IMR-90 (cell line): ENCODE data around the gene SLIT3. TPM values are rescaled to one million over a fixed set of nuclear protein-coding genes. Genes with fewer than 3 reads are reported as not detected.

Experiments used
- ATAC-seq: fragments of 200-7000 bp; cut with Tn5 transposase; 2 replicates; pipeline ENCODE4 v1.9.1; 2020; ENCODE audit warnings: low read depth, mild to moderate bottlenecking, moderate library complexity
- BruUV-seq: library from RNA; stranded (reverse); fragments of 400-500 nt; replicated peaks from 2 replicates; lab custom pipeline; 2021; lab: Mats Ljungman, UMichigan
- CTCF ChIA-PET: fragments of 300-600 bp; formaldehyde crosslinking; extraction: SDS; loops from one replicate; lab custom pipeline; 2021; ENCODE audit warnings: antibody characterized with exemption; lab: Yijun Ruan, JAX
- POLR2A ChIA-PET: fragments of 300-600 bp; sonication (Branson Sonifier 250); formaldehyde crosslinking; loops from one replicate; lab custom pipeline; 2022; ENCODE audit warnings: antibody characterized with exemption; ENCODE audit not compliant: unreplicated experiment; lab: Charles Lee
- DNase-seq: peaks from one replicate; pipeline ENCODE4 v3.0.0; 2013
- H2AFZ ChIP-seq: replicated peaks from 2 replicates; pipeline ENCODE3; 2013; ENCODE audit warnings: low read length, mild to moderate bottlenecking; ENCODE audit not compliant: poor library complexity
- H2AK5ac ChIP-seq: 2 replicates; pipeline ENCODE4 v1.6.1; 2013; ENCODE audit warnings: low read depth, low read length, inconsistent platforms
- H2AK9ac ChIP-seq: replicated peaks from 2 replicates; pipeline ENCODE3; 2013; ENCODE audit warnings: mild to moderate bottlenecking, low read depth, low read length, moderate library complexity; ENCODE audit not compliant: poor library complexity
- H2BK120ac ChIP-seq: 2 replicates; pipeline ENCODE4 v1.6.1; 2013; ENCODE audit warnings: low read depth, low read length, inconsistent platforms
- H2BK15ac ChIP-seq: 3 replicates; pipeline ENCODE4 v1.6.1; 2013; ENCODE audit warnings: low read depth, low read length, inconsistent platforms
- H2BK20ac ChIP-seq: 2 replicates; pipeline ENCODE4 v1.6.1; 2013; ENCODE audit warnings: low read depth, mild to moderate bottlenecking, inconsistent platforms, low read length, moderate library complexity
- H2BK5ac ChIP-seq: 2 replicates; pipeline ENCODE4 v1.6.1; 2013; ENCODE audit warnings: mild to moderate bottlenecking, low read depth, low read length, inconsistent platforms; ENCODE audit not compliant: poor library complexity, severe bottlenecking
- H3K14ac ChIP-seq: replicated peaks from 2 replicates; pipeline ENCODE4 v1.6.1; 2013; ENCODE audit warnings: low read depth, low read length, inconsistent platforms
- H3K18ac ChIP-seq: 2 replicates; pipeline ENCODE4 v1.6.1; 2013; ENCODE audit warnings: low read depth, low read length, control low read depth
- H3K23ac ChIP-seq: 2 replicates; pipeline ENCODE4 v1.6.1; 2013; ENCODE audit warnings: low read depth, low read length, inconsistent platforms
- H3K27ac ChIP-seq: 2 replicates; pipeline ENCODE4 v1.5.1; 2013; ENCODE audit warnings: mild to moderate bottlenecking, control low read depth, low read length; ENCODE audit not compliant: insufficient read depth
- H3K27me3 ChIP-seq: 2 replicates; pipeline ENCODE4 v1.6.1; 2013; ENCODE audit warnings: low read length; ENCODE audit not compliant: control insufficient read depth, insufficient read depth
- H3K36me3 ChIP-seq: 2 replicates; pipeline ENCODE4 v1.6.1; 2013; ENCODE audit warnings: low read length, mixed read lengths; ENCODE audit not compliant: control insufficient read depth, insufficient read depth
- H3K4ac ChIP-seq: 2 replicates; pipeline ENCODE4 v1.6.1; 2013; ENCODE audit warnings: low read depth, low read length, inconsistent platforms
- H3K4me1 ChIP-seq: 2 replicates; pipeline ENCODE4 v1.6.1; 2013; ENCODE audit warnings: low read length, mixed read lengths; ENCODE audit not compliant: control insufficient read depth, insufficient read depth
- H3K4me2 ChIP-seq: 2 replicates; pipeline ENCODE4 v1.6.1; 2013; ENCODE audit warnings: low read depth, mild to moderate bottlenecking, control low read depth, low read length, moderate library complexity
- H3K4me3 ChIP-seq: 2 replicates; pipeline ENCODE4 v1.5.1; 2013; ENCODE audit warnings: low read depth, mild to moderate bottlenecking, control low read depth, low read length, moderate library complexity; ENCODE audit not compliant: insufficient read depth
- H3K56ac ChIP-seq: 2 replicates; pipeline ENCODE4 v1.6.1; 2013; ENCODE audit warnings: low read length, inconsistent platforms; ENCODE audit not compliant: insufficient read depth; ENCODE audit errors: extremely low read depth
- H3K79me1 ChIP-seq, 2 experiments: 2 replicates each; pipeline ENCODE4 v1.6.1; 2013; ENCODE audit warnings: low read length in 2 of 2, inconsistent platforms in 1 of 2, low read depth in 1 of 2
- H3K9ac ChIP-seq: 2 replicates; pipeline ENCODE4 v1.6.1; 2013; ENCODE audit warnings: low read depth, low read length, control low read depth
- H3K9me1 ChIP-seq: 2 replicates; pipeline ENCODE4 v1.6.1; 2013; ENCODE audit warnings: low read length, inconsistent platforms; ENCODE audit not compliant: insufficient read depth
- H3K9me3 ChIP-seq: 2 replicates; pipeline ENCODE4 v1.6.1; 2013; ENCODE audit warnings: low read length; ENCODE audit not compliant: control insufficient read depth, insufficient read depth
- H4K20me1 ChIP-seq: 2 replicates; pipeline ENCODE4 v1.6.1; 2013; ENCODE audit warnings: low read length, inconsistent platforms; ENCODE audit not compliant: insufficient read depth
- H4K5ac ChIP-seq: 2 replicates; pipeline ENCODE4 v1.6.1; 2013; ENCODE audit warnings: mild to moderate bottlenecking, low read depth, low read length, control low read depth
- H4K8ac ChIP-seq, 2 experiments: 2 replicates each; pipeline ENCODE4 v1.6.1; 2013; ENCODE audit warnings: low read depth in 2 of 2, low read length in 2 of 2, control low read depth in 1 of 2, inconsistent platforms in 1 of 2
- H4K91ac ChIP-seq: 2 replicates; pipeline ENCODE4 v1.6.1; 2013; ENCODE audit warnings: low read depth, low read length, inconsistent platforms; ENCODE audit not compliant: insufficient read depth
- NFE2L2 ChIP-seq: fragments of 150-350 bp; IDR thresholded peaks from 2 replicates; pipeline ENCODE4 v1.6.1; 2016; ENCODE audit warnings: low read depth, mild to moderate bottlenecking, low read length
- RFX5 ChIP-seq: IDR thresholded peaks from 2 replicates; pipeline ENCODE4 v1.8.0; 2012; ENCODE audit warnings: low read depth, mild to moderate bottlenecking, low read length, moderate library complexity
- SMC3 ChIP-seq: fragments of 150-350 bp; IDR thresholded peaks from 2 replicates; pipeline ENCODE4 v1.6.1; 2016; ENCODE audit warnings: low read depth, mild to moderate bottlenecking, antibody characterized with exemption, low read length, moderate library complexity
- WGBS, 2 experiments: methylation state at CpG; one replicate each; pipeline versions ENCODE4 v1.1.5 to v1.1.7; 2013; ENCODE audit warnings: missing lambda C conversion rate in 2 of 2; ENCODE audit not compliant: insufficient read length in 1 of 2; ENCODE audit errors: extremely low coverage in 2 of 2; 5-methylcytosine and 5-hydroxymethylcytosine counted together
- dilution Hi-C: fragments of 300-500 bp; cut with HindIII; formaldehyde crosslinking; loops from one replicate; pipeline ENCODE4 v1.14.3; 2018; ENCODE audit warnings: low sequenced_read_pairs; ENCODE audit not compliant: unreplicated experiment
- in situ Hi-C: fragments of 300-500 bp; cut with MboI; formaldehyde crosslinking; loops from 3 replicates; pipeline ENCODE4 v1.14.3; 2019; ENCODE audit warnings: low sequenced_read_pairs, inconsistent platforms, mixed read lengths
- intact Hi-C: fragments of 100-400 bp; cut with micrococcal nuclease; formaldehyde crosslinking; loops from 2 replicates; pipeline ENCODE4 v1.10.0; 2022
- polyA plus RNA-seq, 3 experiments: library from polyadenylated mRNA; depleted of rRNA; stranded (reverse); fragments of >200 nt; gene quantifications; 2 replicates each; pipeline ENCODE4 v1.2.3, GENCODE V29; 2012; ENCODE audit warnings: low replicate concordance in 1 of 3
- total RNA-seq: library from RNA; depleted of rRNA; stranded (reverse); fragments of >200 nt; gene quantifications from 2 replicates; pipeline ENCODE4 v1.2.3, GENCODE V29; 2012

The SLIT3 gene
- total and polyA plus RNA-seq, 2 of the 4 experiments (the other 2 are of a cell fraction) = 0.18 to 0.50 TPM

DNA sequence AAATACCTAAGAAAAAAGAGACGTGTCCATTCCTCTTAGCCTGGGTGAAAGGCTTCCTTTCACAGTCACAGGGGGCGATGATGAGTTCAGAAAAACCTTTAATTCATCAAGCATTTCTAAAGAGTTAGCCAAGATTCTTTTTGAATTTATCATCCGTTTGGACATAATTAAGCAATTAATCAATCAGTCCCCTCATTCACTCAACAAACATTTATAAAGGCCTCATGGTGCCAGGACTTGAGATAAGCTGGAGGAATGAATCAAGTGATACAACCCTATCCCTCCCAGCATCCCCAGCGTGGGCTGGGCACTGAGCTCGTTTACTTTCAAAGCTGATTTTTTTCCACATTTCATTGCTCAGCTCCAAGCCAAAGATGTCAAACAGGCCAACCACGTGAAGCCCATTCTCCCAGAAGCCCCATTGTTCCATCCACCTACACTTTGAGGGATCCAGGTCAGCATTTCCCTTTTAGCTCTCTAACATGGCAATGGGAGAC, 140.5 kb downstream of the SLIT3 start:
- Histone ChIP-seq H2BK120ac (no peak overlapping the region), H3K79me1 (no peaks in the 10 kb centered on the region), H4K5ac (no peak overlapping the region), H3K27me3 (no peaks in the 10 kb centered on the region), H3K9me3 (peaks cover 8% of the 10 kb centered on the region; the same call in 1 of the 2 replicates), H3K4me3 (no peak overlapping the region), H2BK5ac (no peak overlapping the region), H2AK9ac (no peak overlapping the region), H2BK15ac (no peak overlapping the region), H3K36me3 (no peaks in the 10 kb centered on the region), H3K23ac (no peak overlapping the region), H3K18ac (no peak overlapping the region), H3K9ac (no peak overlapping the region), H3K9me1 (no peaks in the 10 kb centered on the region), H4K91ac (no peak overlapping the region), H4K8ac (no peak overlapping the region), H3K56ac (no peak overlapping the region), H2AK5ac (no peak overlapping the region), H4K20me1 (no peaks in the 10 kb centered on the region), H3K4ac (no peak overlapping the region), H2AFZ (no peak overlapping the region), H3K4me2 (no peak overlapping the region), H3K27ac (no peak overlapping the region), H2BK20ac (no peak overlapping the region), H3K14ac (no peak overlapping the region), H3K4me1 (no peaks in the 10 kb centered on the region)
- dilution Hi-C loops = no loop called here
- intact Hi-C loops = no loop called here
- CTCF ChIA-PET = interaction anchor here (0.6 kb wide), 1 partner anchor 37 kb away, joined by 3 read pairs; no protein-coding TSS in a partner anchor
- ATAC-seq (no peak), DNase-seq (no peak)
- WGBS, 2 experiments = 33% methylated on average over 1 of the region's 6 CpGs; no CpG with 5 or more reads in 1 of the 2 experiments
- TF ChIP-seq NFE2L2 = no peak
- no peak for TF ChIP-seq SMC3
- no peak for TF ChIP-seq RFX5
- POLR2A ChIA-PET = no interaction called here
- in situ Hi-C loops = no loop called here
- BruUV-seq = no TSS peak
